Measurements from ENCODE around the gene DUSP1. TPM values are rescaled to one million over a fixed set of nuclear protein-coding genes. Genes with fewer than 3 reads are reported as not detected.
A peak's percentile ranks its signal among the peaks of the same experiment; 100 is the strongest.
"Not testable (repeated sequence)": the region's sequence is repeated elsewhere in the genome, so short reads cannot be mapped to it uniquely, and the experiment has no call there.

The DUSP1 gene
- total RNA-seq, 3 donors from 2014 or later, result 752 to 1,562 (median 1,015) TPM

DNA sequence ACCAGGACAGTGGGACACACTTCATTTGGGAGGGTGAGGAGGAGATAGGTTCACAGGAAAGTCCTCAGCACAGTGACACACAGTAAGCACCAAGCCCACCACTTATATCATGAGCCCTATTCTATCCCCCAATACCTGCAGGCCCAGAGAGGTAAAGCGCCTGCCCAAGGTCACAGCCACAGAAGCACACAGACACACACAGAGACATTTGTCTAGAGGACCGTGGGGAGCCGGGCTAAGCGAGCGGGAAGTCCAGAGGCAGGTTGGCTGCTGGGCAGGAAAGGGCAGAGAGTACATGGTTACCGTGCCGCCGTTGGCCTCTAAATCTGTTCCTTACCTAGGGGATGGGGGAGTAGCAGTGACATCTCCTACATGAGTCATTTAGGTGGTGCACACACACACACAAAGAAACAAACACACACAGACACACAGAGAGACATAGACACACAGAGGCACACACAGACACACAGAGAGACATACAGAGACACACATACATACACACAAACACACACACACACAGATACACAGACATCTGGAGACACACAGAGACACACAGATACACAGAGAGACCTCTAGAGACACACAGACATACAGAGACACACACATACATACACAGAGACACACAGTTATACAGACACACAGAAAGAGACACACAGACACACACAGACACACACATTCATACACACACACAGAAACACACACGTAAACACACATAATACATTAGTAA is 15.9 kb upstream of the DUSP1 start:
- DNase-seq (ENCODE audit: low spot score in 2 of 2), result no peak
- Histone ChIP-seq H3K27ac (no peak overlapping the region), H3K4me1 (peaks cover 0 to 5% of the 10 kb centered on the region in 2 donors), H3K36me3 (no peaks in the 10 kb centered on the region), H3K9me3 (no peaks in the 10 kb centered on the region), H3K27me3 (no peaks in the 10 kb centered on the region), H3K4me3 (no peak overlapping the region)
- intact Hi-C loops (cut with DNase I; ENCODE audit: low total_unique reads), result no loop called here
- TF ChIP-seq POLR2A (IDR thresholded peaks at IDR 0.05), result no peak
- TF ChIP-seq POLR2AphosphoS5 (IDR thresholded peaks at IDR 0.05), result no peak
- no peak for TF ChIP-seq CTCF (IDR thresholded peaks at IDR 0.05)

- intact Hi-C loops (cut with DNase I; ENCODE audit: low total_unique reads), result no loop called here
- peaks cover 0 to 5% of the 10 kb centered on the region in 2 donors for H3K4me1 ChIP-seq
- no peak overlapping the region for H3K4me3 ChIP-seq
- H3K36me3 ChIP-seq, result no peaks in the 10 kb centered on the region
- DNase-seq (ENCODE audit: low spot score in 2 of 2), result no peak
- H3K27me3 ChIP-seq, result no peaks in the 10 kb centered on the region
- no peak overlapping the region for H3K27ac ChIP-seq
- TF ChIP-seq POLR2AphosphoS5 (IDR thresholded peaks at IDR 0.05), result no peak
- TF ChIP-seq POLR2A (IDR thresholded peaks at IDR 0.05), result no peak
- no peak for TF ChIP-seq CTCF (IDR thresholded peaks at IDR 0.05)
- H3K9me3 ChIP-seq, result no peaks in the 10 kb centered on the region
These were observed 14.6 kb upstream of the DUSP1 start for GRCh38 chr5:172785429-172786088.

DNA sequence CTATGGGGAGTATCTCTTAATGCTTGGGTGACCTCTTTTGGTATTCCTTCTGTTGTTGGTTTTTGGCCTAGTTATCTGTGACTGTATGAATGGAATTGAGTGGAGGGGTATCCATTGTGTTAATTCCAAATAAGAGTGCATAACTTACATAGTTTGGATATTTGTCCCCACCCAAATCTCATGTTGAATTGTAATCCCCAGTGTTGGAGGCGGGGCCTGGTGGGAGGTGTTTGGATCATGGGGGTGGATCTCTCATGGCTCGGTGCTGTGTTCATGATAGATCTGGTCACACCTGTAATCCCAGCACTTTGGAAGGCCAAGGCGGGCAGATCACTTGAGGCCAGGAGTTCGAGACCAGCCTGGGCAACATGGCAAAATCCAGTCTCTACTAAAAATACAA is 13.2 kb upstream of the DUSP1 start:
- H3K36me3 ChIP-seq; H3K27ac ChIP-seq; intact Hi-C loops (cut with DNase I; ENCODE audit: low total_unique reads); H3K27me3 ChIP-seq; H3K9me3 ChIP-seq; DNase-seq (ENCODE audit: low spot score in 2 of 2); H3K4me1 ChIP-seq; H3K4me3 ChIP-seq: not testable (repeated sequence)

GRCh38 chr5:172783319-172783718 is 12.3 kb upstream of the DUSP1 start:
- H3K4me1 ChIP-seq; DNase-seq (ENCODE audit: low spot score in 2 of 2); H3K9me3 ChIP-seq; H3K4me3 ChIP-seq; H3K27me3 ChIP-seq; H3K27ac ChIP-seq; intact Hi-C loops (cut with DNase I; ENCODE audit: low total_unique reads); H3K36me3 ChIP-seq: not testable (repeated sequence)

DNA sequence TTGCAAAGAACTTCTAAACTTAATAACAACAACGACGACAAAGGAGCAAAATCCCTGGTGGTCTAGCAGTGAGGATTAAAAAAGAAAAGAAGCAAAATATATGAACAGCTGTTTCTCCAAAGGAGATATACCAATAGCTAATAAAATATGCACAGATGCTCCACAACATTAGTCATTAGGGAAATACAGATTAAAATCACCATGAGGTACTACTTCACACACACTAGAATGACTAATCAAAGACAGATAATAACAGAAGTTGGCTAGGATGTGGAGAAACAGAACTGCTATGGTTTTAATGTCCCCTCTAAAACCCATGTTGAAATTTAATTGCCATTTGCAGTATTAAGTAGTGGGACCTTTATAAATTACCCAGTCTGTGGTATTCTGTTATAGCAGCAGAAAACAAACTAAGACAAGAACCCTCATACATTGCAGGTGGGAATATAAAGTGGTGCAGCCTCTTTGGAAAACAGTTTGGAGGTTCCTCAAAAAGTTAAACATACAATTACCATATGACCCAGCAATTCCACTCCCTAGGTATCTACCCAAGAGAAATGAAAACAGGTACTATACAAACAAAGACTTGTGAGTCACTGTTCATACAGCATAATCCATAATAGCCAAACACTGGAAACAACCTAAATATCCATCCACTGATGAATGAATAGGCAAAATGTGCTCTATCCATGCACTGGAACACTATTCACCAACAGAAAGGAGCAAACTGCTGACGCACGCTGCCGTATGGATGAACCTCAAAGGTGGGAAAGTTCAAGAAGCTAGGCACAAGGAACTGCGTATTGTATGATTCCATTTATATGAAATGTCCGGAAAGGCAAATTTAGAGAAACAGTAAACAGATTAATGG is 11.4 kb upstream of the DUSP1 start:
- Histone ChIP-seq H3K4me3 (no peak overlapping the region), H3K9me3 (no peaks in the 10 kb centered on the region), H3K36me3 (no peaks in the 10 kb centered on the region), H3K27ac (peak overlapping the region in 1 of 2 donors; percentile 18), H3K27me3 (no peaks in the 10 kb centered on the region), H3K4me1 (no peaks in the 10 kb centered on the region)
- no peak for TF ChIP-seq POLR2A (IDR thresholded peaks at IDR 0.05)
- TF ChIP-seq CTCF (IDR thresholded peaks at IDR 0.05), result no peak
- no peak for TF ChIP-seq POLR2AphosphoS5 (IDR thresholded peaks at IDR 0.05)
- no peak for DNase-seq (ENCODE audit: low spot score in 2 of 2)
- intact Hi-C loops (cut with DNase I; ENCODE audit: low total_unique reads), result no loop called here
